ENCODE results near the gene PTGES. TPM values are rescaled to one million over a fixed set of nuclear protein-coding genes. Genes with fewer than 3 reads are reported as not detected.

Gene PTGES
- total and polyA plus RNA-seq, 8 donors, result 0.16 to 2.5 (median 0.95) TPM

DNA sequence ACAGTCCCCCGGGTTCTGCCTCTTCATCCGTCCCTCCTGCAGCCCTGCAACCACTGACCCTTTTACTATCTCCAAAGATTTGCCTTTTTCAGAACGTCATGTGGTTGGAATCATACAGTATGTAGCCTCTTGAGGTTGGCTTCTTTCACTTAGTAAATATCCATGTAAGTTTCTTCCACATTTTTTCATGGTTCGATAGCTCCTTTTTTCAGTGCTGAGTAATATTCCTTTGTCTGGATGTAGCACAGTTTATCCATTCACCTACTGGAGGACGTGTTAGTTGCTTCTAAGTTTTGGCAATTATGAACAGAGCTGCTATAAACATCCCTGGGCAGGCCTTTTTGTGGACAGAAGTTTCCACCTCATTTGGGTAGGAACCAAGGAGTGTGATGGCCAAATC is 60.3 kb downstream of the PTGES start:
- Histone ChIP-seq H3K4me1 (peaks cover 0 to 6% (median 1%) of the 10 kb centered on the region in 3 donors), H3K36me3 (no peaks in the 10 kb centered on the region), H3K4me3 (no peak overlapping the region), H3K27ac (no peak overlapping the region), H3K27me3 (no peaks in the 10 kb centered on the region), H3K9me3 (no peaks in the 10 kb centered on the region)
- no peak for ATAC-seq
- TF ChIP-seq, protein P1, sequence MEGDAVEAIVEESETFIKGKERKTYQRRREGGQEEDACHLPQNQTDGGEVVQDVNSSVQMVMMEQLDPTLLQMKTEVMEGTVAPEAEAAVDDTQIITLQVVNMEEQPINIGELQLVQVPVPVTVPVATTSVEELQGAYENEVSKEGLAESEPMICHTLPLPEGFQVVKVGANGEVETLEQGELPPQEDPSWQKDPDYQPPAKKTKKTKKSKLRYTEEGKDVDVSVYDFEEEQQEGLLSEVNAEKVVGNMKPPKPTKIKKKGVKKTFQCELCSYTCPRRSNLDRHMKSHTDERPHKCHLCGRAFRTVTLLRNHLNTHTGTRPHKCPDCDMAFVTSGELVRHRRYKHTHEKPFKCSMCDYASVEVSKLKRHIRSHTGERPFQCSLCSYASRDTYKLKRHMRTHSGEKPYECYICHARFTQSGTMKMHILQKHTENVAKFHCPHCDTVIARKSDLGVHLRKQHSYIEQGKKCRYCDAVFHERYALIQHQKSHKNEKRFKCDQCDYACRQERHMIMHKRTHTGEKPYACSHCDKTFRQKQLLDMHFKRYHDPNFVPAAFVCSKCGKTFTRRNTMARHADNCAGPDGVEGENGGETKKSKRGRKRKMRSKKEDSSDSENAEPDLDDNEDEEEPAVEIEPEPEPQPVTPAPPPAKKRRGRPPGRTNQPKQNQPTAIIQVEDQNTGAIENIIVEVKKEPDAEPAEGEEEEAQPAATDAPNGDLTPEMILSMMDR (IDR thresholded peaks at IDR 0.05), result no peak
- 61 to 80% methylated on average over 5 of the region's 5 CpGs for WGBS, 2 donors
- intact Hi-C loops (cut with DNase I), result no loop called here
- DNase-seq, result no peak
- FAIRE-seq, result no peak

Other genes starting within 250 kb of the PTGES start
- gene C9orf50, start 131.9 kb downstream of the PTGES start, total RNA-seq, result not detected
- not detected for gene C9orf50, start 131.9 kb downstream of the PTGES start, polyA plus RNA-seq
- gene NTMT1, start 126.9 kb downstream of the PTGES start, total RNA-seq, result 10 to 100 TPM; 11.3 to 19.4 (median 15.4) TPM
- gene NTMT1, start 126.9 kb downstream of the PTGES start, polyA plus RNA-seq, result 10 to 100 TPM; 19.5 to 29.0 TPM
- gene ASB6, start 110.9 kb downstream of the PTGES start, total RNA-seq, result 10 to 100 TPM in 1 of 6 donors, 1 to 10 TPM in 5; 6.3 to 13.1 (median 8.3) TPM
- 10 to 100 TPM; 21.2 to 23.7 TPM for gene ASB6, start 110.9 kb downstream of the PTGES start, polyA plus RNA-seq
- 1 to 10 TPM in 1 of 6 donors, under 1 TPM in 4, not detected in 1; 0.16 to 2.0 (median 0.38) TPM for gene PRRX2, start 87.4 kb downstream of the PTGES start, total RNA-seq
- gene PRRX2, start 87.4 kb downstream of the PTGES start, polyA plus RNA-seq, result 1 to 10 TPM; 1.2 to 1.9 TPM
- gene TOR1B, start 50.1 kb upstream of the PTGES start, total RNA-seq, result 10 to 100 TPM in 5 of 6 donors, 1 to 10 TPM in 1; 7.6 to 17.3 (median 12.0) TPM
- gene TOR1B, start 50.1 kb upstream of the PTGES start, polyA plus RNA-seq, result 10 to 100 TPM in 1 of 2 donors, 1 to 10 TPM in 1; 6.1 to 10.5 TPM
- 10 to 100 TPM in 5 of 6 donors, 1 to 10 TPM in 1; 8.9 to 17.5 (median 12.2) TPM for gene TOR1A, start 71.1 kb upstream of the PTGES start, total RNA-seq
- 10 to 100 TPM; 10.0 to 15.3 TPM for gene TOR1A, start 71.1 kb upstream of the PTGES start, polyA plus RNA-seq
- 10 to 100 TPM; 16.3 to 22.4 (median 17.2) TPM for gene C9orf78, start 82.2 kb upstream of the PTGES start, total RNA-seq
- gene C9orf78, start 82.2 kb upstream of the PTGES start, polyA plus RNA-seq, result 10 to 100 TPM; 24.2 to 38.6 TPM
- gene USP20, start 82.4 kb upstream of the PTGES start, total RNA-seq, result 10 to 100 TPM in 5 of 6 donors, 1 to 10 TPM in 1; 9.7 to 20.2 (median 13.1) TPM
- 10 to 100 TPM; 38.8 to 54.8 TPM for gene USP20, start 82.4 kb upstream of the PTGES start, polyA plus RNA-seq

Measured in pancreas (tissue), 10 donors.